Gastrocnemius medialis (tissue), 4 donors: ENCODE measurements around the gene LSM11. TPM values are rescaled to one million over a fixed set of nuclear protein-coding genes. Genes with fewer than 3 reads are reported as not detected.

ENCODE experiments used
- ATAC-seq, 2 donors: fragments of 150-250 bp; one replicate each; pipeline ENCODE4 v1.9.1; 2016
- DNase-seq, 2 donors: peaks; one replicate each; pipeline ENCODE4 v3.0.0-alpha.2; 2019
- H3K27ac ChIP-seq, 4 donors: fragments of 200-600 bp; sonication (generic); 1 replicate in 1 of 4; 2 replicates in 3 of 4; pipeline ENCODE4 v1.5.1; 2016 to 2018; ENCODE audit warnings: mild to moderate bottlenecking in 2 of 4, moderate library complexity in 1 of 4
- H3K27me3 ChIP-seq, 3 donors: fragments of 200-600 bp; sonication (generic) in 2 of 3; 1 replicate in 1 of 3; 2 replicates in 2 of 3; pipeline versions ENCODE4 v1.5.1 to v1.6.0; 2016 to 2019; ENCODE audit warnings: mild to moderate bottlenecking in 1 of 3, moderate library complexity in 1 of 3
- H3K36me3 ChIP-seq, 2 donors: fragments of 200-600 bp; sonication (generic) in 1 of 2; one replicate each; pipeline ENCODE4 v1.5.1; 2017 to 2018
- H3K4me1 ChIP-seq, 2 donors: fragments of 200-600 bp; sonication (generic) in 1 of 2; one replicate each; pipeline ENCODE4 v1.5.1; 2016 to 2017; ENCODE audit warnings: mild to moderate bottlenecking in 2 of 2
- H3K4me3 ChIP-seq, 4 donors: fragments of 200-600 bp; sonication (generic) in 3 of 4; 1 replicate in 1 of 4; 2 replicates in 3 of 4; pipeline ENCODE4 v1.5.1; 2016 to 2019; ENCODE audit warnings: mild to moderate bottlenecking in 2 of 4
- H3K9me3 ChIP-seq, 3 donors: fragments of 200-600 bp; sonication (generic) in 2 of 3; 1 replicate in 1 of 3; 2 replicates in 2 of 3; pipeline ENCODE4 v1.5.1; 2016 to 2019
- CTCF ChIP-seq, 5 experiments: fragments of 450-650 bp in 3 of 5; fragments of 200-600 bp in 2 of 5; sonication (generic) in 2 of 5; IDR thresholded peaks in 4 of 5; conservative IDR thresholded peaks in 1 of 5; 1 replicate in 4 of 5; 2 replicates in 1 of 5; pipeline ENCODE4 v1.5.1; 2016 to 2019; ENCODE audit warnings: antibody characterized with exemption in 5 of 5, mild to moderate bottlenecking in 3 of 5, moderate library complexity in 3 of 5
- POLR2A ChIP-seq, 2 donors: fragments of 450-650 bp; IDR thresholded peaks; one replicate each; pipeline ENCODE4 v1.6.1; 2017; ENCODE audit warnings: antibody characterized with exemption in 2 of 2, mild to moderate bottlenecking in 2 of 2, moderate library complexity in 2 of 2
- in situ Hi-C, 4 donors: fragments of 200-750 bp; cut with MboI; loops; one replicate each; pipeline versions ENCODE4 v1.15.0 to v1.8.0; 2017; ENCODE audit warnings: low sequenced_read_pairs in 4 of 4
- intact Hi-C: fragments of 100-400 bp; cut with DNase I; formaldehyde crosslinking; loops from one replicate; pipeline ENCODE4 v1.15.1; 2023; ENCODE audit warnings: low total_unique reads
- total RNA-seq, 4 donors: library from RNA; depleted of rRNA; stranded (reverse); fragments of >200 nt; gene quantifications; one replicate each; pipeline versions ENCODE4 v1.1.0 to v1.2.3, GENCODE V29; 2016

LSM11 gene
- total RNA-seq, 4 donors from 2014 or later = 0.95 to 1.9 (median 1.2) TPM

GRCh38 chr5:157740229-157740610 is 3.3 kb upstream of the LSM11 start:
- Histone ChIP-seq H3K9me3 (no peaks in the 10 kb centered on the region), H3K4me3 (no peak overlapping the region), H3K27ac (no peak overlapping the region), H3K4me1 (peaks cover 9 to 12% of the 10 kb centered on the region in 2 donors), H3K36me3 (peaks cover 0 to 27% of the 10 kb centered on the region in 2 donors), H3K27me3 (no peaks in the 10 kb centered on the region)
- TF ChIP-seq CTCF (IDR thresholded peaks at IDR 0.05 in 4 of 5, conservative IDR thresholded peaks at IDR 0.05 in 1 of 5) (peak in 1 of 5 experiments; percentile 26), POLR2A (IDR thresholded peaks at IDR 0.05) (no peak)
- ATAC-seq (no peak), DNase-seq (no peak)
- intact Hi-C loops (loop anchor here (5.0 to 10.0 kb wide), 3 partner anchors 305 to 595 kb away; partner anchors contain the start of gene MED7), in situ Hi-C loops (loop anchor here in 2 of 4 donors (25.0 kb wide), 1 partner anchor 603 kb away; the partner anchor contains the start of gene MED7 (in 2 of the 2))

GRCh38 chr5:157741131-157741530 is 2.4 kb upstream of the LSM11 start:
- Histone ChIP-seq H3K36me3 (peaks cover 0 to 23% of the 10 kb centered on the region in 2 donors), H3K27me3 (no peaks in the 10 kb centered on the region), H3K27ac (no peak overlapping the region), H3K9me3 (no peaks in the 10 kb centered on the region), H3K4me1 (peaks cover 10 to 14% of the 10 kb centered on the region in 2 donors), H3K4me3 (no peak overlapping the region)
- TF ChIP-seq POLR2A (IDR thresholded peaks at IDR 0.05) (no peak), CTCF (IDR thresholded peaks at IDR 0.05 in 4 of 5, conservative IDR thresholded peaks at IDR 0.05 in 1 of 5) (no peak)
- DNase-seq (no peak), ATAC-seq (no peak)
- intact Hi-C loops = loop anchor here (5.0 to 10.0 kb wide), 3 partner anchors 306 to 596 kb away; partner anchors contain the start of gene MED7
- in situ Hi-C loops = loop anchor here in 2 of 4 donors (25.0 kb wide), 1 partner anchor 604 kb away; the partner anchor contains the start of gene MED7 (in 2 of the 2)

GRCh38 chr5:157744051-157745011 is 819 bp downstream of the LSM11 start:
- ATAC-seq = peak; percentile 1 to 22

GRCh38 chr5:157745041-157745456 is 1.5 kb downstream of the LSM11 start:
- in situ Hi-C loops = loop anchor here in 2 of 4 donors (25.0 kb wide), 1 partner anchor 608 kb away; the partner anchor contains the start of gene MED7 (in 2 of the 2)
- no peak for ATAC-seq

More at GRCh38 chr5:157744051-157745011, 819 bp downstream of the LSM11 start:
- in situ Hi-C loops (loop anchor here in 2 of 4 donors (25.0 kb wide), 1 partner anchor 607 kb away; the partner anchor contains the start of gene MED7 (in 2 of the 2)), intact Hi-C loops (loop anchor here (5.0 to 10.0 kb wide), 3 partner anchors 310 to 600 kb away; partner anchors contain the start of gene MED7)
- DNase-seq = no peak
- H3K36me3 ChIP-seq = peaks cover 0 to 3% of the 10 kb centered on the region in 2 donors
- no peaks in the 10 kb centered on the region for H3K9me3 ChIP-seq
- peak overlapping the region; percentile 67 to 91 (median 72) for H3K4me3 ChIP-seq
- no peaks in the 10 kb centered on the region for H3K27me3 ChIP-seq
- H3K27ac ChIP-seq = peak overlapping the region in 2 of 4 donors; percentile 46 to 58
- peaks cover 10 to 14% of the 10 kb centered on the region in 2 donors for H3K4me1 ChIP-seq
- TF ChIP-seq POLR2A (IDR thresholded peaks at IDR 0.05) = no peak
- no peak for TF ChIP-seq CTCF (IDR thresholded peaks at IDR 0.05 in 4 of 5, conservative IDR thresholded peaks at IDR 0.05 in 1 of 5)

More at GRCh38 chr5:157745041-157745456, 1.5 kb downstream of the LSM11 start:
- H3K27ac ChIP-seq = no peak overlapping the region
- H3K36me3 ChIP-seq = no peaks in the 10 kb centered on the region
- H3K4me1 ChIP-seq = peaks cover 10 to 14% of the 10 kb centered on the region in 2 donors
- peak overlapping the region; percentile 67 to 91 (median 72) for H3K4me3 ChIP-seq
- no peaks in the 10 kb centered on the region for H3K9me3 ChIP-seq
- intact Hi-C loops = loop anchor here (10.0 kb wide), 2 partner anchors 310 to 600 kb away; partner anchors contain the start of gene MED7
- H3K27me3 ChIP-seq = no peaks in the 10 kb centered on the region
- no peak for DNase-seq
- TF ChIP-seq CTCF (IDR thresholded peaks at IDR 0.05 in 4 of 5, conservative IDR thresholded peaks at IDR 0.05 in 1 of 5) (no peak), POLR2A (IDR thresholded peaks at IDR 0.05) (no peak)
